OCI-LY3 (cell line): ENCODE measurements around the gene HEG1.

Source experiments
- EZH2phosphoT487 ChIP-seq: fragments of 200-600 bp; shearing (Covaris generic); IDR thresholded peaks from 2 replicates; pipeline ENCODE4 v1.6.1; 2018; ENCODE audit warnings: antibody characterized with exemption, mixed run types, low read depth
- TF ChIP-seq, protein P1 (sequence below): fragments of 200-600, 300-600 bp; sonication (generic); IDR thresholded peaks from 2 replicates; pipeline ENCODE4 v1.5.1; 2014; ENCODE audit warnings: antibody characterized with exemption, low read length, low read depth

DNA sequence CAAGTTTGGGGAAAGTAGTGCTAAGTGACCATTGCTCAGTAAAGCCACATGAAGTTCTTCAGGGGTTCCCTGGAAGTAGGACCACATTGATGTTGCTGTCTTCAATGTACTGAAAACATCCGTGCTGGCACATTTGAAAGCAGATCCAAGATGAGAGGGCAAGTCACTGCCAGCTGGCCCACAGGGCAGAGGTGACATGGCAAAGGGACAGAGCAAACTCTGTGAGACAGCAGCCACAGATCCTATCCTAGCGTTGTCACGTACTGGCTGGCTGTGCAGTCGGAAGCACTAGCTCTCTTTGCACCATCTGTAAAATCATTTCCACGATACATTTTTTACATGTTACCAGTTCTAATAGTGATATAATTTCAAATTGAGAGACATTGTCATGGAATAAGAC, 135.1 kb downstream of the HEG1 start:
- TF ChIP-seq, protein P1, sequence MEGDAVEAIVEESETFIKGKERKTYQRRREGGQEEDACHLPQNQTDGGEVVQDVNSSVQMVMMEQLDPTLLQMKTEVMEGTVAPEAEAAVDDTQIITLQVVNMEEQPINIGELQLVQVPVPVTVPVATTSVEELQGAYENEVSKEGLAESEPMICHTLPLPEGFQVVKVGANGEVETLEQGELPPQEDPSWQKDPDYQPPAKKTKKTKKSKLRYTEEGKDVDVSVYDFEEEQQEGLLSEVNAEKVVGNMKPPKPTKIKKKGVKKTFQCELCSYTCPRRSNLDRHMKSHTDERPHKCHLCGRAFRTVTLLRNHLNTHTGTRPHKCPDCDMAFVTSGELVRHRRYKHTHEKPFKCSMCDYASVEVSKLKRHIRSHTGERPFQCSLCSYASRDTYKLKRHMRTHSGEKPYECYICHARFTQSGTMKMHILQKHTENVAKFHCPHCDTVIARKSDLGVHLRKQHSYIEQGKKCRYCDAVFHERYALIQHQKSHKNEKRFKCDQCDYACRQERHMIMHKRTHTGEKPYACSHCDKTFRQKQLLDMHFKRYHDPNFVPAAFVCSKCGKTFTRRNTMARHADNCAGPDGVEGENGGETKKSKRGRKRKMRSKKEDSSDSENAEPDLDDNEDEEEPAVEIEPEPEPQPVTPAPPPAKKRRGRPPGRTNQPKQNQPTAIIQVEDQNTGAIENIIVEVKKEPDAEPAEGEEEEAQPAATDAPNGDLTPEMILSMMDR: no peak
- TF ChIP-seq EZH2phosphoT487: no peak
